Liver (tissue), 9 donors: Measurements from ENCODE around the gene ERGIC1. TPM values are rescaled to one million over a fixed set of nuclear protein-coding genes. Genes with fewer than 3 reads are reported as not detected.
A peak's percentile ranks its signal among the peaks of the same experiment; 100 is the strongest.
"Not testable (repeated sequence)": the region's sequence is repeated elsewhere in the genome, so short reads cannot be mapped to it uniquely, and the experiment has no call there.

ENCODE experiments used
- DNase-seq: peaks from one replicate; pipeline ENCODE4 v3.0.0-alpha.2; 2017; ENCODE audit warnings: low spot score
- H3K27ac ChIP-seq, 2 donors: one replicate each; pipeline ENCODE4 v1.7.0; 2013; ENCODE audit warnings: inconsistent platforms in 2 of 2, low read length in 2 of 2, control low read depth in 1 of 2, low read depth in 1 of 2, mild to moderate bottlenecking in 1 of 2
- H3K27me3 ChIP-seq, 4 donors: one replicate each; pipeline versions ENCODE4 v1.6.1 to v1.7.0; 2013; ENCODE audit warnings: low read length in 3 of 4, inconsistent platforms in 1 of 4, mild to moderate bottlenecking in 1 of 4, moderate library complexity in 1 of 4; ENCODE audit not compliant: control insufficient read depth in 4 of 4, insufficient read depth in 4 of 4
- H3K36me3 ChIP-seq, 4 donors: one replicate each; pipeline versions ENCODE4 v1.6.1 to v1.7.0; 2013; ENCODE audit warnings: low read length in 3 of 4, mild to moderate bottlenecking in 3 of 4, low read depth in 1 of 4, moderate library complexity in 1 of 4; ENCODE audit not compliant: control insufficient read depth in 4 of 4, insufficient read depth in 3 of 4
- H3K4me1 ChIP-seq, 4 donors: one replicate each; pipeline versions ENCODE4 v1.6.1 to v1.7.0; 2013; ENCODE audit warnings: low read length in 3 of 4, mild to moderate bottlenecking in 3 of 4, moderate library complexity in 1 of 4; ENCODE audit not compliant: control insufficient read depth in 4 of 4, insufficient read depth in 4 of 4
- H3K4me3 ChIP-seq, 3 donors: one replicate each; pipeline versions ENCODE4 v1.6.1 to v1.7.0; 2013; ENCODE audit warnings: low read length in 3 of 3, control low read depth in 1 of 3, low read depth in 1 of 3, mild to moderate bottlenecking in 1 of 3
- H3K9ac ChIP-seq, 2 donors: one replicate each; pipeline ENCODE4 v1.7.0; 2013; ENCODE audit warnings: low read length in 2 of 2, mild to moderate bottlenecking in 2 of 2, moderate library complexity in 2 of 2, control low read depth in 1 of 2, low read depth in 1 of 2
- H3K9me3 ChIP-seq, 4 donors: one replicate each; pipeline versions ENCODE4 v1.6.1 to v1.7.0; 2013; ENCODE audit warnings: low read length in 3 of 4; ENCODE audit not compliant: control insufficient read depth in 4 of 4
- EGR1 ChIP-seq, 2 donors: IDR thresholded peaks; 2 replicates each; pipeline ENCODE4 v1.6.1; 2016 to 2018; ENCODE audit warnings: antibody characterized with exemption in 2 of 2, low read depth in 2 of 2
- FOXA1 ChIP-seq: IDR thresholded peaks from 2 replicates; pipeline ENCODE4 v1.6.1; 2016; ENCODE audit warnings: antibody characterized with exemption
- FOXA2 ChIP-seq: IDR thresholded peaks from 2 replicates; pipeline ENCODE4 v1.6.1; 2016; ENCODE audit warnings: antibody characterized with exemption
- GABPA ChIP-seq, 2 donors: IDR thresholded peaks in 1 of 2; conservative IDR thresholded peaks in 1 of 2; 2 replicates each; pipeline ENCODE4 v1.6.1; 2016; ENCODE audit warnings: antibody characterized with exemption in 2 of 2, mild to moderate bottlenecking in 1 of 2, moderate library complexity in 1 of 2
- HNF4A ChIP-seq, 2 donors: conservative IDR thresholded peaks; 2 replicates each; pipeline ENCODE4 v1.6.1; 2016; ENCODE audit warnings: antibody characterized with exemption in 2 of 2, mild to moderate bottlenecking in 2 of 2
- HNF4G ChIP-seq: IDR thresholded peaks from 2 replicates; pipeline ENCODE4 v1.6.1; 2016; ENCODE audit warnings: antibody characterized with exemption
- JUND ChIP-seq, 2 donors: IDR thresholded peaks; 2 replicates each; pipeline ENCODE4 v1.6.1; 2016; ENCODE audit warnings: antibody characterized with exemption in 2 of 2
- NR2F2 ChIP-seq: IDR thresholded peaks from 2 replicates; pipeline ENCODE4 v1.6.1; 2016; ENCODE audit warnings: antibody characterized with exemption
- RAD21 ChIP-seq, 2 donors: IDR thresholded peaks; 2 replicates each; pipeline ENCODE4 v1.6.1; 2016; ENCODE audit warnings: antibody characterized with exemption in 2 of 2, mild to moderate bottlenecking in 2 of 2
- RXRA ChIP-seq, 2 donors: IDR thresholded peaks; 2 replicates each; pipeline ENCODE4 v1.6.1; 2017 to 2018; ENCODE audit warnings: antibody characterized with exemption in 2 of 2, mild to moderate bottlenecking in 1 of 2
- SP1 ChIP-seq: IDR thresholded peaks from 2 replicates; pipeline ENCODE4 v1.6.1; 2018; ENCODE audit warnings: antibody characterized with exemption, mild to moderate bottlenecking
- TAF1 ChIP-seq: conservative IDR thresholded peaks from 2 replicates; pipeline ENCODE4 v1.6.1; 2016; ENCODE audit warnings: antibody characterized with exemption, mild to moderate bottlenecking
- YY1 ChIP-seq: IDR thresholded peaks from 2 replicates; pipeline ENCODE4 v1.6.1; 2016; ENCODE audit warnings: antibody characterized with exemption, mild to moderate bottlenecking
- WGBS: extraction: QIAGEN DNeasy Blood & Tissue Kit; methylation state at CpG from one replicate; pipeline ENCODE4 v1.1.7; 2013; 5-methylcytosine and 5-hydroxymethylcytosine counted together
- polyA plus RNA-seq, 2 donors: library from polyadenylated mRNA; stranded (reverse) in 1 of 2; unstranded in 1 of 2; fragments of 200-250 nt in 1 of 2; fragments of >200 nt in 1 of 2; fragmentation: Nextera tagmentation in 1 of 2; extraction: Ambion mirVana in 1 of 2; gene quantifications; one replicate each; pipeline versions ENCODE4 v1.2.1 to v1.2.3, GENCODE V29; 2013 to 2015
- total RNA-seq, 2 donors: library from RNA; depleted of rRNA; stranded (reverse); fragments of >200 nt; gene quantifications; one replicate each; pipeline ENCODE4 v1.2.3, GENCODE V29; 2014
- TF ChIP-seq, protein P1 (sequence below): IDR thresholded peaks from 2 replicates; pipeline ENCODE4 v1.6.1; 2016; ENCODE audit warnings: antibody characterized with exemption
- TF ChIP-seq, protein P2 (sequence below): IDR thresholded peaks from 2 replicates; pipeline ENCODE4 v1.6.1; 2016; ENCODE audit warnings: antibody characterized with exemption, mild to moderate bottlenecking
- TF ChIP-seq, protein P3 (sequence below): IDR thresholded peaks from 2 replicates; pipeline ENCODE4 v1.6.1; 2016; ENCODE audit warnings: antibody characterized with exemption
- TF ChIP-seq, protein P4 (sequence below): fragments of 150-350 bp; IDR thresholded peaks from 2 replicates; pipeline ENCODE4 v1.5.1; 2017; ENCODE audit warnings: improper control_type of control experiment, low read depth, low read length; ENCODE audit not compliant: missing input control
- TF ChIP-seq, protein P5 (sequence below): IDR thresholded peaks from 2 replicates; pipeline ENCODE4 v1.6.1; 2016; ENCODE audit warnings: antibody characterized with exemption
- donor health status: healthy.
- donor health status: healthy.
- donor health status: healthy.
- donor health status: healthy.
- donor health status: healthy.

Gene ERGIC1
- total and polyA plus RNA-seq, 4 donors = 45.4 to 155 (median 101) TPM

DNA sequence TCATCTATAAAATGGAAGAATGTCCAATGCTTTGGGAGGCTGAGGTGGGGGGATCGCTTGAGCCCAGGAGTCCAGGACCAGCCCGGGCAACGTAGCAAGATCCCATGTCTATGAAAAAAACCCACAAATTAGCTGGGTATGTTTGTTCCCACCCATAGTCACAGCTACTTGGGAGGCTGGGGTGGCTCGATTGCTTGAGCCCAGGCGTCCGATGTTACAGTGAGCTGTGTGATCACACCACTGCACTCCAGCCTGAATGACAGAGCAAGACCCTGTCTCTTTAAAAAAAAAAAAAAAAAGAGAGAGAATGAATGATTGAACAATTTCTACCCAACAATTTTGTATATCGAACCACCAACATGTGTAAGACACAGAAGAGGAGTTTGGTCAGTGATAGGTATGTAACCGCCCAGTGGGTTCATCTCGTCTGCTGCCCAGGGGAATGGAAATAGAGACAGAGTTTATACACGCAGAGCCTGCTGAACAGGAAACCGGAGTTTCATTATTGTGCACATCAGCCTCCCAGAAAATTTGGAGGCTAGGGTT lies 26.2 kb upstream of the ERGIC1 start:
- Histone ChIP-seq H3K9me3 (peaks cover 0 to 2% (median 0%) of the 10 kb centered on the region in 4 donors), H3K9ac (peak overlapping the region; percentile 67 to 96), H3K27ac (peak overlapping the region; percentile 85 to 87), H3K4me3 (peak overlapping the region; percentile 2 to 30 (median 17)), H3K36me3 (no peaks in the 10 kb centered on the region), H3K4me1 (peaks cover 0 to 7% (median 1%) of the 10 kb centered on the region in 4 donors), H3K27me3 (no peaks in the 10 kb centered on the region)
- WGBS = 89% methylated on average over 11 of the region's 11 CpGs
- TF ChIP-seq, protein P1, sequence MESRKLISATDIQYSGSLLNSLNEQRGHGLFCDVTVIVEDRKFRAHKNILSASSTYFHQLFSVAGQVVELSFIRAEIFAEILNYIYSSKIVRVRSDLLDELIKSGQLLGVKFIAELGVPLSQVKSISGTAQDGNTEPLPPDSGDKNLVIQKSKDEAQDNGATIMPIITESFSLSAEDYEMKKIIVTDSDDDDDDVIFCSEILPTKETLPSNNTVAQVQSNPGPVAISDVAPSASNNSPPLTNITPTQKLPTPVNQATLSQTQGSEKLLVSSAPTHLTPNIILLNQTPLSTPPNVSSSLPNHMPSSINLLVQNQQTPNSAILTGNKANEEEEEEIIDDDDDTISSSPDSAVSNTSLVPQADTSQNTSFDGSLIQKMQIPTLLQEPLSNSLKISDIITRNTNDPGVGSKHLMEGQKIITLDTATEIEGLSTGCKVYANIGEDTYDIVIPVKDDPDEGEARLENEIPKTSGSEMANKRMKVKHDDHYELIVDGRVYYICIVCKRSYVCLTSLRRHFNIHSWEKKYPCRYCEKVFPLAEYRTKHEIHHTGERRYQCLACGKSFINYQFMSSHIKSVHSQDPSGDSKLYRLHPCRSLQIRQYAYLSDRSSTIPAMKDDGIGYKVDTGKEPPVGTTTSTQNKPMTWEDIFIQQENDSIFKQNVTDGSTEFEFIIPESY = no peak
- TF ChIP-seq RAD21 (IDR thresholded peaks at IDR 0.05) (no peak), HNF4A (conservative IDR thresholded peaks at IDR 0.05) (no peak), HNF4G (no peak), NR2F2 (no peak), FOXA1 (no peak), RXRA (IDR thresholded peaks at IDR 0.05) (no peak)
- no peak for DNase-seq

DNA sequence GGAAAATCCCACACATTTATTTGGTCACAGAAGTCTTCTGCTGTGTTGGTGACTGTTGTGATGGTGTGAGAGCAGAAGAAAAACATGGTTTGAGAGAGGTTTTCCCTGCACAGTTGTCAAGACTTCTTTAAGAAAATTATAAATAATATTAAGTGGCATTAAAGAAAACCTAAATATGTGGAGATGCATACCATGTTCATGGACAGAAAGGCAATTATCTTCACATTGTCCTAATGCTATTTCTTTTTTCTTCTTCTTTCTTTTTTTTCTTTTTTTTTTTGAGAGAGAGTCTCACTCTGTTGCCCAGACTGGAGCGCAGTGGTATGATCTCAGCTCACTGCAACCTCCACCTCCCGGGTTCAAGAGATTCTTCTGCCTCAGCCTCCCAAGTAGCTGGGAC lies 24.3 kb upstream of the ERGIC1 start:
- TF ChIP-seq, protein P2, sequence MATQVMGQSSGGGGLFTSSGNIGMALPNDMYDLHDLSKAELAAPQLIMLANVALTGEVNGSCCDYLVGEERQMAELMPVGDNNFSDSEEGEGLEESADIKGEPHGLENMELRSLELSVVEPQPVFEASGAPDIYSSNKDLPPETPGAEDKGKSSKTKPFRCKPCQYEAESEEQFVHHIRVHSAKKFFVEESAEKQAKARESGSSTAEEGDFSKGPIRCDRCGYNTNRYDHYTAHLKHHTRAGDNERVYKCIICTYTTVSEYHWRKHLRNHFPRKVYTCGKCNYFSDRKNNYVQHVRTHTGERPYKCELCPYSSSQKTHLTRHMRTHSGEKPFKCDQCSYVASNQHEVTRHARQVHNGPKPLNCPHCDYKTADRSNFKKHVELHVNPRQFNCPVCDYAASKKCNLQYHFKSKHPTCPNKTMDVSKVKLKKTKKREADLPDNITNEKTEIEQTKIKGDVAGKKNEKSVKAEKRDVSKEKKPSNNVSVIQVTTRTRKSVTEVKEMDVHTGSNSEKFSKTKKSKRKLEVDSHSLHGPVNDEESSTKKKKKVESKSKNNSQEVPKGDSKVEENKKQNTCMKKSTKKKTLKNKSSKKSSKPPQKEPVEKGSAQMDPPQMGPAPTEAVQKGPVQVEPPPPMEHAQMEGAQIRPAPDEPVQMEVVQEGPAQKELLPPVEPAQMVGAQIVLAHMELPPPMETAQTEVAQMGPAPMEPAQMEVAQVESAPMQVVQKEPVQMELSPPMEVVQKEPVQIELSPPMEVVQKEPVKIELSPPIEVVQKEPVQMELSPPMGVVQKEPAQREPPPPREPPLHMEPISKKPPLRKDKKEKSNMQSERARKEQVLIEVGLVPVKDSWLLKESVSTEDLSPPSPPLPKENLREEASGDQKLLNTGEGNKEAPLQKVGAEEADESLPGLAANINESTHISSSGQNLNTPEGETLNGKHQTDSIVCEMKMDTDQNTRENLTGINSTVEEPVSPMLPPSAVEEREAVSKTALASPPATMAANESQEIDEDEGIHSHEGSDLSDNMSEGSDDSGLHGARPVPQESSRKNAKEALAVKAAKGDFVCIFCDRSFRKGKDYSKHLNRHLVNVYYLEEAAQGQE = no peak
- TF ChIP-seq HNF4G = no peak
- no peak for TF ChIP-seq FOXA2
- TF ChIP-seq JUND (IDR thresholded peaks at IDR 0.05) = no peak
- TF ChIP-seq GABPA (IDR thresholded peaks at IDR 0.05 in 1 of 2, conservative IDR thresholded peaks at IDR 0.05 in 1 of 2) = no peak
- TF ChIP-seq EGR1 (IDR thresholded peaks at IDR 0.05; ENCODE audit: low read depth in 2 of 2) = no peak
- no peak for TF ChIP-seq RAD21 (IDR thresholded peaks at IDR 0.05)
- TF ChIP-seq, protein P3, sequence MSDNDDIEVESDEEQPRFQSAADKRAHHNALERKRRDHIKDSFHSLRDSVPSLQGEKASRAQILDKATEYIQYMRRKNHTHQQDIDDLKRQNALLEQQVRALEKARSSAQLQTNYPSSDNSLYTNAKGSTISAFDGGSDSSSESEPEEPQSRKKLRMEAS = no peak
- TF ChIP-seq NR2F2 = no peak
- no peak for TF ChIP-seq RXRA (IDR thresholded peaks at IDR 0.05)
- TF ChIP-seq FOXA1 = no peak
- TF ChIP-seq SP1 = no peak
- TF ChIP-seq, protein P1 = no peak
- no peak for TF ChIP-seq TAF1
- TF ChIP-seq HNF4A (conservative IDR thresholded peaks at IDR 0.05) = no peak
- TF ChIP-seq, protein P4, sequence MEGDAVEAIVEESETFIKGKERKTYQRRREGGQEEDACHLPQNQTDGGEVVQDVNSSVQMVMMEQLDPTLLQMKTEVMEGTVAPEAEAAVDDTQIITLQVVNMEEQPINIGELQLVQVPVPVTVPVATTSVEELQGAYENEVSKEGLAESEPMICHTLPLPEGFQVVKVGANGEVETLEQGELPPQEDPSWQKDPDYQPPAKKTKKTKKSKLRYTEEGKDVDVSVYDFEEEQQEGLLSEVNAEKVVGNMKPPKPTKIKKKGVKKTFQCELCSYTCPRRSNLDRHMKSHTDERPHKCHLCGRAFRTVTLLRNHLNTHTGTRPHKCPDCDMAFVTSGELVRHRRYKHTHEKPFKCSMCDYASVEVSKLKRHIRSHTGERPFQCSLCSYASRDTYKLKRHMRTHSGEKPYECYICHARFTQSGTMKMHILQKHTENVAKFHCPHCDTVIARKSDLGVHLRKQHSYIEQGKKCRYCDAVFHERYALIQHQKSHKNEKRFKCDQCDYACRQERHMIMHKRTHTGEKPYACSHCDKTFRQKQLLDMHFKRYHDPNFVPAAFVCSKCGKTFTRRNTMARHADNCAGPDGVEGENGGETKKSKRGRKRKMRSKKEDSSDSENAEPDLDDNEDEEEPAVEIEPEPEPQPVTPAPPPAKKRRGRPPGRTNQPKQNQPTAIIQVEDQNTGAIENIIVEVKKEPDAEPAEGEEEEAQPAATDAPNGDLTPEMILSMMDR = no peak
- TF ChIP-seq YY1 = no peak
- TF ChIP-seq, protein P5, sequence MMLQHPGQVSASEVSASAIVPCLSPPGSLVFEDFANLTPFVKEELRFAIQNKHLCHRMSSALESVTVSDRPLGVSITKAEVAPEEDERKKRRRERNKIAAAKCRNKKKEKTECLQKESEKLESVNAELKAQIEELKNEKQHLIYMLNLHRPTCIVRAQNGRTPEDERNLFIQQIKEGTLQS = no peak
- 96% methylated on average over 2 of the region's 2 CpGs for WGBS
- DNase-seq = no peak
- H3K27ac ChIP-seq = no peak overlapping the region
- peaks cover 0 to 2% (median 0%) of the 10 kb centered on the region in 4 donors for H3K9me3 ChIP-seq
- no peak overlapping the region for H3K9ac ChIP-seq
- no peaks in the 10 kb centered on the region for H3K27me3 ChIP-seq
- H3K4me3 ChIP-seq = no peak overlapping the region
- peaks cover 0 to 7% (median 1%) of the 10 kb centered on the region in 4 donors for H3K4me1 ChIP-seq
- no peaks in the 10 kb centered on the region for H3K36me3 ChIP-seq

DNA sequence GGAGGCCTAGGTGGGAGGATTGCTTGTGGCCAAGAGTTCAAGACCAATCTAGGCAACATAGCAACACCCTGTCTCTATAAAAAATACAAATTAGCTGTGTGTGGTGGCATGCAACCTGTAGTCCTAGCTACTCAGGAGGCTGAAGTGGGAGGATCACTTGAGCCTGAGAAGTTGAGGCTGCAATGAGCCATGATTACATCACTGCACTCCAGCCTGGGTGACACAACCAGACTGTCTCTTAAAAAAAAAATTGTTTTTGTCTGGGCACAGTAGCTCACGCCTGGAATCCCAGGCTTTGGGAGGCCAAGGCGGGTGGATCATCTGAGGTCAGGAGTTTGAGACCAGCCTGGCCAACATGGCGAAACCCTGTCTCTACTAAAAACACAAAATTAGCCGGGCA lies 23.1 kb upstream of the ERGIC1 start:
- not testable (repeated sequence) for DNase-seq, H3K9ac ChIP-seq, H3K27ac ChIP-seq, H3K36me3 ChIP-seq, H3K9me3 ChIP-seq, H3K27me3 ChIP-seq, H3K4me3 ChIP-seq, H3K4me1 ChIP-seq
- 97% methylated on average over 4 of the region's 4 CpGs for WGBS
